HG03103 (cell line): ENCODE results near the gene DLG1.

Source experiments
- ATAC-seq: cut with Tn5 transposase; IDR thresholded peaks from one replicate; pipeline ENCODE4 v1.9.1; 2021; ENCODE audit warnings: low read depth; ENCODE audit not compliant: unreplicated experiment

The DLG1 gene

DNA sequence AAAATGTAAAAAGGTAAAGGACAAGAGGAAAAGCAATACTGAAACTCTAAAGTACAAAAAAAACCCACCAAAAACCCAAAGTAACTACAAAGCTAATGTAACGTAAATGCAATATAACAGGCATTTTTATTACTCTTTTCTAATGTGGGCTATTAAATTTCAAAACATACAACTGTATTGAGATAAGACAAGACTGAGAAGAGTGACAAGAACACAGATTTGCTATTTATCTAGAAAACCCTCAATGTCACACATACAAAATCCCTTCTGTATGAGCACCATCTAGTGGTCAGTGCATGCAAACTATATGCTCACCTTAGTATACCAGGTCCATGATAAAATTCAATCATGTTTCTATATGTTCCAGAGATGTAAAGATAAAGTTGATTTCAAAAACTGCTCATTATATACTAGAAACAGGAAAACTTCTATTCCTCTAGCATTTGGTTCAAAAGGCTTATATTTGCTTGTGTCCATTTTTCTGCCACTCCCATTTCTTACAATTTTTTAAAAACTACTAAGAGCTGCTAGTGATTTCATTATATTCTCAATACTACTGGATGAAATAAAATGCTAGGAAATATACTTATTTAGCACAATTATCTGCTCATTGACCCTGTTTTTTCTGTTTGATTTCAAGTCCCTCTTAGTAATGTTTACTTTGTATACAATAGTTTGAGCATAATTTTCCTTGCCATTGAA is 111.4 kb downstream of the DLG1 start:
- no peak for ATAC-seq

DNA sequence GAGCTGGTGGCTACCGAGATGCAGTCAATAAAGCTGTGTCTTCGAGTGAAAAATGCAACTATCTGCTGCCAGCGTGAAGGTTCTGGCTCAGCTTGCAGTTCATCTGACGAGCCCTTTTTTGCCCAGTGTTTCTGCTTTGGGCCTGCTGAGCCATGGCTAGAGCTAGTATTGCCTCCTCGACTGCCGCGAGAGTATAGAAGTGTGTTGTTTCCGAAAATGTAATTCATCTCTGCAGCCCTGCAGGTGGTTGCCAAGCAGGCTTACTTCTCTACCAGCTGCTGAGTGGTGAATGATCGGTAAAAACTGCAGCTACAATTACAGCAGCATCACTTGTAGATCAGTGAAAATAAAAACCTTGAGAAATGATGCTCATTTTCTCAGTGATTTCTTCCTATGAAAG is 114.8 kb downstream of the DLG1 start:
- ATAC-seq: no peak

DNA sequence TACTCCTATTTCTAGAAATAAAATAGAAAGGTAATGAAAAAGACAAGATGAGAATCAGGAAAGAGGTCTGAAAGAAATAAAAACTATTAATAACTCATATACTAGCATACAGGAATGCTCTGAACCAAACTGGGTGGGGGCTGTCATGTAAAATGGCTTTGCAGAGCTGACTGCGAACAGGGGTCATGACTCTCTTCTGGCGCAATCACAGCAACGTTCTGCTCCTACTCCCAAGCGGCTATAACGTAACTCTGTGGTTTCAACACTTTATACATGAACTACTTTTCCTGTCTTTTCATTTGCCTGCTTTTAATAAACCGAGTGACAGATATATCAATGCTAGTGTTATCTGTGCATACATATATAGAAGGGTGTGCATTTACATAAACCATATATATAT is 116.7 kb downstream of the DLG1 start:
- no peak for ATAC-seq

DNA sequence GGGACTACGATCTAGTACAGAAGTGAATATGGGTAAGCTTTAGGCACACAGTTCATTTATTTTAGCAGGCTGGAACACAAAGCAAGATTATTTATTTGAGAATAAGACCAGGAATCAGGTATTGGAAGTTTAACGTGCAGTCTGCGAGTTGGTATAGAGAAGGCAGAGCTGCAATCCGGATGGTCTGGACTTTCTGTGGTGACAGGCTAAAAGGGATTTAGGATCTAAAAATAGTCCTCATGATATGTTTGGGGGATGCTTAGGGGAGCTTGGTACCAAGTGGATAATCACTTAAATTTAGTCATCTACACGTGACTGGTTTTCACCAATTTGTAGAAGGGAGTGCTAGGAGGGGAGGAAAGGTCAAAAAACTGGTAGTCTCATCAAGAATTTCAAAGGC is 119.4 kb downstream of the DLG1 start:
- ATAC-seq: no peak

DNA sequence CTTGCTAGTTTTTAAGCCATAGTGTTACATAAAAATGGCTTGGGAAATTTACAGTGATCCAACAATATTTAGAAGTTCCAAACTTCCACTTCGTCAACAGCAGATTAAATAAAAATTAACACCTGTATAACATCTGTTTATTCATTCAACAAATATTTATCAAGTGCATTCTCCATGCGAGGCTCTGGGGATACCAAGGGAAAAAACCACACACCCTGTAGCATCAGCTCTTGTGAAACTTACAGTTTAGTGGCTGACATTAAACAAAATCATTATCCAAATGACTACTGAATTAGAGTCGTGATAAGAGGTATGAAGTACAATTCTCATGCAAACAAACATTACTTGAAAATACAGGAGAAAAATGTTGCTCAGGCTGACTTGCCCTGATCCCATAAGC is 122.9 kb downstream of the DLG1 start:
- ATAC-seq: no peak

DNA sequence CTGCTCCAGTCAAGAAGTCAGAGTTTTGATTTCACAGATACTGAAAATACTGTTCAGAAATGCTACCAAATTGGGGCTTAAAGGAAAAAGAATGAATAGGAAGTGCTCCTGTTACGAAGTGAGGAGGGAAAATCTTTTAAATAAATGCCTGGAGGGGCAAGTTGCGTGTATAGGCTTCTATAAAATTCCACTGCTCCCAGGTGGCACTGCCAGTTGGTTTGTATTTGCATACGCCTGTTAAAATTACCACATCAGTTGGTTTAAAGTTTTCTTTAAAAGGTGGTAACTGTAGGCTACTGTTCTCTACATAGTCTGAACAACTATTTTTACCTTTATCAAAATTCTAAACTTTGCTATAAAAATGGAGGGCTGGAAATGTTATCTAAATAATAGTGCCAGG is 123.5 kb downstream of the DLG1 start:
- ATAC-seq: no peak

DNA sequence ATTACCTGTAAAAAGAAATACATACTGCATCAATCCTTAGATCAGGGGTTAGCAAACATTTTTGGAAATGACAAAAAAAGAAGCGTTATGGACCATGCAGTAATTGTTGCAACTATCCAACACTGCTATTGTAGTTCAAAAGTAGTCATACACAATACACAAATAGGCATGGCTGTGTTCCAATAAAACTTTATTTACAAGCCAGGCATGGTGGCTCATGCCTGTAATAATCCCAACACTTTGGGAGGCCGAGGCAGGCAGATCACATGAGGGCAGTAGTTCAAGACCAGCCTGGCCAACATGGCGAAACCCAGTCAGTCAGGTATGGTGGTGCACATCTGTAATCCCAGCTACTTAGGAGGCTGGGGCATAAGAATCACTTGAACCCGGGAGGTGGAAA is 124.8 kb downstream of the DLG1 start:
- ATAC-seq: no peak

DNA sequence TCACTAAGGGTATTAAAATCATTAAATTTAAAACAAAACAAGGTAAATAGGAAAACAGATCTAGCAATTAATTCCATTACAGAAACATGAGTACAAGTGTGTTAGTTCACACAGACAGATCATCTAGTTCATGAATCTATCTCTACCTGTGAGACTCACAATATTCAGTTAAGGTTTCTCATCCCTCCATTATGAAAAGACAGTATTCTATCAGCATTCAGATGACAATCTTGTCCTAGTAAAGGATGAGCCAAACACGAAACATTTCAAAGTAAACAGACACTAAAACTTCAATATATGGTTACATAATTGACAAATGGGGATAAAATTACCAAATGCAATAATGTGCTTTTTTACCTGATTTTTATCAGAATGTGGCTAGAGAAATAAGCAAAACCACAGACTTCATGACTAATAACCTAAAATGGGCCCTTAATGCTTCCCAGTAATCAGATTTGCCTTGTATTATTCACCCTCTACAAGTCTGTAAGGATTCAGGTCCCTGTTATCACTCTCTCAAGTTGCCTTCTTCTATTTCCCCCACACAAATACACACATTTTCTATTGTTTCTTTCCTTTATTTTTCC is 126.8 kb downstream of the DLG1 start:
- ATAC-seq: no peak

DNA sequence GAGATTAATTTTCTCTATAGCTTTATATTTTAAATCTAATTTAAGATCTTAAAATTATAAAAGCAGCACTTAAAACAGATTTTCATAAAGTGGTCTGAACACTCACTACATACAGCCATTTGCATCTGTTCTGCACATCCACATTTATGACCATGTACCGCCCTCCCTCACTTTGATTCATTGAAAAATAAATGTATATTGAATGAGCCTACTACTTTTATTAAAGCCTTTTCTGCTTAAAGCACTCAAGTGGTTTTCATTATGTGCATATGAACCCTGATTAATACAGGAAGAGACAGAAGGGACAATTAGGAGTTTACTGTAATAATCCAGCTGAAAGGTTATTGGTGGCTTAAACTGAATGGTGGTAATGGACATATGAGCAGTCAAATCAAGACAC is 129.4 kb downstream of the DLG1 start:
- ATAC-seq: no peak

DNA sequence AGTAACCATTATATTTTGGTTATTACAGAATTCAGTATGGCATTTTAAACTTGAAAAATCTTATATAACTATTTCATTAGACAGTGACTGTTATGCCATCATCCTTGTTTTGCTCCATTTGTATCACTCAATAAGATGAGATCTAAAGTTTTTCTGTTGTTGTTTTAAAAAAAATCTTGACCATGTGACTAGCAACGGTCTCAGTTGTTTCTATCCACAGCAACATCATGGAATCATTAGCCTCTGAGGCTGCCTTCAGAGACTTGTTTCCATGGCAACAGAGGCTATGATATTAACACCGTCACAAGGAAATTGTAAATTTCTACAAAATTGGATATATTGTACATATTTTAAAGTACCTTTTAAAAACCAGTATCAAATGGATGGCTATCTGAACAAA is 129.8 kb downstream of the DLG1 start:
- no peak for ATAC-seq

DNA sequence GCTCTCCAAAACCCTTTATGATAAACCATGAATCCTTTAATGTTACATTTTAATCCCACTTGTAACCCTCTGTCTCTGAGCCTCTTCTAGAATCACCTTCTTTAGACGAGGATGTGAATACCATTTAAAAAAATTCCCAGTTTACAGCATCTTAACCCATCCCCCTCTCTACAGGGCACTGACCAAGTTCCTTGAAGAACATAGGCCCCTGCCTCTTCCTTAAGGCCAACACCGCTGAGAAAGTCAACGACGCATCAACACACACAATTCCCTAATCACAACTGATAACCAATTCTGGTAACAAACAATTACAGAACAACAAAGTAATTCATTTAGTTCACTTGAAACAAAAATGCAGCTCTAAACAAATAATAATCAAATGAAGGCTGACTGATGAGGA is 130.3 kb downstream of the DLG1 start:
- ATAC-seq: no peak

DNA sequence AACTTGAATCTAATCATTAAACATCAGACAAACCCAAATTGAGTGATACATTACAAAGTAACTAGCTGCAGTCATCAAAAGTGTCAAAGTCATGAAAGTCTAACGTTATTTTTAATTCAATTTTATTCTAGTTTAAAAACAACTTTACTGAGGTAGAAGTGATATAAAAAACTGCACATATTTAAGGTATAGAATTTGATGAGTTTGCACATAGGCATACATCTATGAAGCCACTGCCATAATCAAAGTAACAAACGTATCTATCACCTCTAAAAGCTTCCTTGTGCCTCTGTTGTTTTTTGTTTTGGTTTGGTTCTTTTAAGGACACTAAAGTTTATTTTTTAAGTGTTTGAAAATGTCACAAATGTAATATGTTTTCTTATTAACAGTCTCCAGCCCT is 130.9 kb downstream of the DLG1 start:
- ATAC-seq: no peak

DNA sequence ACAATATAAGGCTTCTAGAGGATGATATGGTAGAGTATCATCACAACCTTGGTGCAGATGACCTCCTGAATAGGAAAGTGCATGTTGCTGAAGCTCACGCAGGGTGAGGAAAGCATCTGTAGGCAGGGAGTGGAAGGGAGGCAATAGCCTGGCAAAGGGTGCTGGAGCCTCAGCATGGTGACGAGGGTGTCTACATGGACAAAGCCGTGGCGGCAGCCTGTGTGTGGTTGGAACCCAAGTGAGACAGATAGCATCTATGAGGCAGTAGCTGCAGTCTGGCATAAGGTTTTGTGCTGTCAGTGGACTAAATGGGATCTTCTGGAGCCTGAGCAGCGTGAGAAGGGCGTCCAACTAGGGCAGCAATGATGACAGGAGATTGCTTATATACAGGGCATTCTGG is 132.5 kb downstream of the DLG1 start:
- ATAC-seq: no peak

DNA sequence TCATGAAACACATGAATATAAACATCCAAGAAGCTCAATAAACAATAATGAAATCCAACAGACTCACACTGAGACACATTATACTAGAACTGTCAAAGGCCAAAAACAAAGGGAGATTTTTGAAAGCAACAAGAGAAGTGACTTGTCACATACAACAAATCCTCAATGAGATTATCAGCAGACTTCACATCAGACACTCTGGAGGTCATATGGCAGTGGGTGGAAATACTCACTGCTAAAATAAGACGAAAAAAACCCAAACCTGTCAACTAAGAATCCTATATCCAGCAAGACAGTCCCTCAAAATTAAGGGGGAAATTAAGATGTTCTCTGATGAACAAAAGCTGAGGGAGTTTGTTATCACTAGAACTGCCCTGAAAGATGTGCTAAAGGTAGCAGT is 143.4 kb downstream of the DLG1 start:
- no peak for ATAC-seq

DNA sequence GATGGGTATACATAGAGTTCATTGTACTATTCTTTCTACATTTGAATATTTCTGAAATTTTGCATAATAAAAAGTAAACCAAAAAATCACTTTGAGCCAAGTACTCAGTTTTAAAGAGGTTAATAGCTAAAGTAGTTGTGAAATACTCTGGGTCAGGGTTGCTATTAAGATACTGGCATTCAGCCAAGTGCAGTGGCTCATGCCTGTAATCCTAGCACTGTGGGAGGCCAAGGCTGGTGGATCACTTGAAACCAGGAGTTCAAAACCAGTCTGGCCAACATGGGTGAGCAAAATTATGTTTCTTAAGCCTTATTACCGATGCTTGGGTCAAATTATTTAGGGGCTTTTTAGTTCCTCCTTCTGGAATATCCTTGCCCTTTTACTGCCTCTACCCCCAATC is 146.8 kb downstream of the DLG1 start:
- ATAC-seq: no peak

DNA sequence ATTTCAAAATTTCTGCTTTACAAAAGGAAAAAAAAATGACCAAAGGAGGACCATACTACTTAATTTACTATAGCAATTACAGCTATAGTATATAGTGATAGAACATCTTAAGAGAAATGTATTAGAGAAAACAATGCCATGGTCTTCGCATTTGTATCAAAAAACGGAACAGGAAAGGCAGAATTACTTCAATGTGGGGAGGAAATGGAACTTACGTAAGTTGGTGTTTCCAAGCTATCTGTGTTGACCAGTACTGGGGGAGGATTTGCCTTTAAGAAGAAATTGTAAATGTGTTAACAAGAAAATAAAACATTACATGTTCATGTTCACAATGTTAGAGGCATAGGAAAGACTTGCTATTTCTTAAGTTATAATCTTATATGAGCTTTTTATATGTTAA is 148.9 kb downstream of the DLG1 start:
- no peak for ATAC-seq

DNA sequence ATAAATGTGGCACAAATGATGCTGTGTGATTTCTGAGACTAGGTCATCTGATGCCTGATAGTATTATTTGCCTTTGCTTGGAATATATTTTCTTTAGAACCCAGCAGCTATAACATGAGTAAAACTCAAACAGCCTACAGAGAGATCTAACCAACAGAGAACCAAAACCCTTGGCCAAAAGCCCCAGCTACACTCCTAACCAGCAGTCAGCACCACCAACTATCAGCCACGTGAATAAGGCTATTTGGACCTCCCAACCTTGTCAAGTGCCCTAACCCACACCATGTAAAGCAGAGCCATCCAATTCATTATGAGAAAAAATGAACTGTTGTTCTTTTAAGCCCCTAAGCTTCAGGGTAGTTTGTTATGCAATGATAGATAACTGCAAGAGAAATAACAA is 154.2 kb downstream of the DLG1 start:
- ATAC-seq: no peak

DNA sequence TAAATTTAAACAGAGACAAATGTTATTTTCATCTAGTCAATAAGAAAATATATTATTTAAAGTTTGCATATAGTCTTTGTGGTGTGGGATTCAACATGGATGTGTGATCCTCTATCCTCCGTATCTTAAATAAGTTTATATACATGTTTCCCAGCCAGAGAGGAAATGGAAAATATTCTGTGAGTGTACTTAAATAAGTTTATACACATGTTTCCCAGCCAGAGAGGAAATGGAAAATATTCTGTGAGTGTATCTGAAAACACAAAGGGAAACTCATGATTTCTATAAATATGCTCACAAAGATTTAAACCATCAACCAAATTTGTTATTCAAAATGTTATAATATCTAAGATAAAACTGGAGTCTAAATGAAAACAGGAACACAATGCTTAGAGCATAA is 158.8 kb downstream of the DLG1 start:
- ATAC-seq: no peak

DNA sequence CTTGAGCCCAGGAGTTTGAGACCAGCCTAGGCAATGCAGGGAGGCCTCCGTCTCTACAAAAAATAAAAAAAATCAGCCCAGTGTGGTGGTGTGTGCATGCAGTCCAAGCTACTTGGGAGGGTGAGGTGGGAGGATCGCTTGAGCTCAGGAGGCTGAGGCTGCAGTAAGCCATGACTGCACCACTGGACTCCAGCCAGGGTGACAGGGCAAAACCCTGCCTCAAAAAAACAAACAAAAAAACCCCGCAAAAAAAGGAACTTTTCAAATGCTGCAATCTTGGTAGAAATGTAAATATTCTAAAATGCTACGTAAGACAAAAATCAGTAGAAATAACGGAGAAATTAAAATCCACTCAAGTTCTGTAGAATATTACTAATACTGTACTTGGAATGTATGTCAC is 160.7 kb downstream of the DLG1 start:
- ATAC-seq: no peak

DNA sequence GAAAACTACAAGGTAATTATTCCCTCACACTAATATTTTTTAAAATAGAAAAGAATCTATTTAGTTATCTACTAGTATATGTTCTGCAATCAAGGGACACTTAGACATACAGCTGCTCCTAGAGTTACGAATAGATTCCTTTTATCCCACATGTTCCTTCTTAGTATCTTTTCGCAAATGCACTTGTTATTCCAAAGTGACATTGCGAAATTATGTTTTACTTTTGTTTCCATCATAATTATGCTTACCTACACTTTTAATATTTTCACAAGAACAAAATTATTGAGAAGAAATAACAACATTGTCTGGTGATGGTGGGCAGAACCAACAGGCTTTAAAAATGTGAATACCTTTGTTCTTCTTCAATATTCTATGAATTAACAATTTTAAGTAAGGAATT is 161.7 kb downstream of the DLG1 start:
- no peak for ATAC-seq

DNA sequence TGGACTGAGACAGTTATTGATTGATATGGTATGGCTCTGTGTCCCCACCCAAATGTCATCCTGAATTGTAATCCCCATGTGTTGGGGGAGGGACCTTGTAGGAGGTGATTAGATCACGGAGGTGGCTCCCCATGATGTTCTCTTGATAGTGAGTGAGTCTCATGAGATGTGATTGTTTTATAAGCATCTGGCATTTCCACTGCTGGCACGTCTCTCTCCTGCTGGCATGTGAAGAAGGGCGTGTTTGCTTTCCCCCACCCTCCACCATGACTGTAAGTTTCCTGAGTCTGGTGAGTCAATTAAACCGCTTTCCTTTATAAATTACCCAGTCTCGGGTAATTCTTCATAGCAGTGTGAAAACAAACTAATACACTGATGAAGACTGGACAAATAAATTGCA is 163.2 kb downstream of the DLG1 start:
- no peak for ATAC-seq

DNA sequence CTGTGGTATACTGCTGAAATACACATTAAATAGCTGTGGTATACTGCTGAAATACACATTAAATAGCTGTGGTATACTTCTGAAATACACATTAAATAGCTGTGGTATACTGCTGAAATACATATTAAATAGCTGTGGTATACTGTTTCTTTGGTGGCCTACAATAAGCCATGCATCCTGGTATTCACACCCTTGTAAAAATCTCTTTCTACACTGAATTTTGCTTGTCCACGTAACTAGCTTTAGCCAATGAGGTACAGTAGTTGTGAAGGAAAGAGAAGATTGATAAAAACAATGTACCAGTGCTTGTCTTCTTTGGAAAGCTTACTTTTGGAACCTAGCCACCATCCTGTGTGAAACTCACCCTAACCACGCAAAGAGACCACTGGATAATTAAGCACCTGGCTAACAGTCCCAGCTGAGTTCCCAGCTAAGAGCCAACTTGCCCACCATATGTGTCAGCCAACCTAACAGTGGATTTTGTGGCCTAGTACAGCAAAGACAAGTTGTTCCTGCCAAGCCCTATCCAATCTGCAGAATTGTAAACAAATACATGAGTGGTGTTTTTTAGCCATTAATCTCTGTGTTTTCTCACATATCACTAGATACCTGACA is 165.4 kb downstream of the DLG1 start:
- ATAC-seq: no peak
